GM23338 (cell line): ENCODE measurements around the gene C3orf49. TPM values are rescaled to one million over a fixed set of nuclear protein-coding genes. Genes with fewer than 3 reads are reported as not detected.

ENCODE experiments used
- ATAC-seq: fragments of 200-7000 bp; cut with Tn5 transposase; 3 replicates; pipeline ENCODE4 v1.9.1; 2020
- DNase-seq: peaks from one replicate; pipeline ENCODE4 v3.0.0-alpha.2; 2015; ENCODE audit warnings: low spot score
- H2AFZ ChIP-seq: fragments of 200-600 bp; sonication (generic); 2 replicates; pipeline ENCODE4 v1.8.0; 2016; ENCODE audit warnings: antibody characterized with exemption, mild to moderate bottlenecking, moderate library complexity
- H3F3A ChIP-seq: fragments of 200-600 bp; sonication (generic); replicated peaks from 2 replicates; pipeline ENCODE4 v1.8.0; 2017; ENCODE audit warnings: antibody characterized with exemption, mixed run types, low read depth
- H3K27ac ChIP-seq: fragments of 200-600 bp; sonication (generic); 2 replicates; pipeline ENCODE4 v1.6.1; 2016; ENCODE audit warnings: low read depth
- H3K27me3 ChIP-seq: fragments of 200-600 bp; sonication (generic); 2 replicates; pipeline ENCODE4 v1.8.0; 2016; ENCODE audit warnings: mild to moderate bottlenecking, mixed run types, moderate library complexity; ENCODE audit not compliant: insufficient read depth
- H3K36me3 ChIP-seq: fragments of 200-600 bp; sonication (generic); 2 replicates; pipeline ENCODE4 v1.8.0; 2016; ENCODE audit warnings: mild to moderate bottlenecking; ENCODE audit not compliant: insufficient read depth
- H3K4me1 ChIP-seq: fragments of 200-600 bp; sonication (generic); 2 replicates; pipeline ENCODE4 v1.8.0; 2016; ENCODE audit warnings: mild to moderate bottlenecking, moderate library complexity; ENCODE audit not compliant: insufficient read depth
- H3K4me2 ChIP-seq: fragments of 200-600 bp; sonication (generic); 2 replicates; pipeline ENCODE4 v1.7.1; 2017; ENCODE audit warnings: mixed run types
- H3K4me3 ChIP-seq: fragments of 200-600 bp; sonication (generic); 2 replicates; pipeline ENCODE4 v1.6.1; 2016; ENCODE audit warnings: mixed run types
- H3K79me2 ChIP-seq: fragments of 200-600 bp; sonication (generic); replicated peaks from 2 replicates; pipeline ENCODE4 v1.8.0; 2017; ENCODE audit warnings: mild to moderate bottlenecking; ENCODE audit not compliant: insufficient read depth
- H3K9me2 ChIP-seq: fragments of 200-600 bp; sonication (generic); 2 replicates; pipeline ENCODE4 v1.8.0; 2017; ENCODE audit not compliant: insufficient read depth
- H4K20me1 ChIP-seq: fragments of 200-600 bp; sonication (generic); replicated peaks from 2 replicates; pipeline ENCODE4 v1.8.0; 2017; ENCODE audit warnings: mild to moderate bottlenecking; ENCODE audit not compliant: insufficient read depth
- H3K27ac Mint-ChIP-seq: 2 replicates; pipeline ENCODE4 v1.8.0; 2020; ENCODE audit warnings: inconsistent platforms, mild to moderate bottlenecking, moderate library complexity, mixed read lengths
- H3K27me3 Mint-ChIP-seq: 3 replicates; pipeline ENCODE4 v1.8.0; 2022; ENCODE audit warnings: low read depth, mild to moderate bottlenecking, moderate library complexity, mixed read lengths, inconsistent platforms; ENCODE audit not compliant: insufficient read depth, poor library complexity
- H3K36me3 Mint-ChIP-seq: 3 replicates; pipeline ENCODE4 v1.8.0; 2021; ENCODE audit warnings: low read depth, mild to moderate bottlenecking, inconsistent platforms, moderate library complexity, mixed read lengths
- H3K4me1 Mint-ChIP-seq: 3 replicates; pipeline ENCODE4 v1.8.0; 2020; ENCODE audit warnings: mild to moderate bottlenecking, inconsistent platforms, mixed read lengths
- H3K4me3 Mint-ChIP-seq: 3 replicates; pipeline ENCODE4 v1.8.0; 2021; ENCODE audit warnings: moderate library complexity, mild to moderate bottlenecking, inconsistent platforms, mixed read lengths
- H3K9me3 Mint-ChIP-seq: 3 replicates; pipeline ENCODE4 v1.8.0; 2020; ENCODE audit warnings: moderate library complexity, mild to moderate bottlenecking, inconsistent platforms, mixed read lengths
- CREB1 ChIP-seq: fragments of 250-450 bp; sonication (Bioruptor Pico); IDR thresholded peaks from 2 replicates; pipeline ENCODE4 v1.5.0; 2020; ENCODE audit warnings: low read depth, mild to moderate bottlenecking, moderate library complexity
- CTCF ChIP-seq, 2 experiments: fragments of 200-600 bp in 1 of 2; sonication (generic) in 1 of 2; conservative IDR thresholded peaks; 2 replicates each; pipeline versions ENCODE4 v1.5.1 to v1.6.1; 2016 to 2017; ENCODE audit warnings: antibody characterized with exemption in 2 of 2, low read depth in 2 of 2, mild to moderate bottlenecking in 2 of 2, moderate library complexity in 1 of 2
- JUNB ChIP-seq: IDR thresholded peaks from one replicate; pipeline ENCODE4 v1.6.1; 2016; ENCODE audit warnings: antibody characterized with exemption; ENCODE audit not compliant: unreplicated experiment
- NANOG ChIP-seq: IDR thresholded peaks from 2 replicates; pipeline ENCODE4 v1.6.1; 2016; ENCODE audit warnings: antibody characterized with exemption, borderline replicate concordance
- POLR2AphosphoS5 ChIP-seq: IDR thresholded peaks from 2 replicates; pipeline ENCODE4 v1.6.1; 2016; ENCODE audit warnings: antibody characterized with exemption, low read depth
- STAT1 ChIP-seq: IDR thresholded peaks from one replicate; pipeline ENCODE4 v1.6.1; 2016; ENCODE audit warnings: antibody characterized with exemption; ENCODE audit not compliant: unreplicated experiment
- ZNF114 ChIP-seq: fragments of 250-450 bp; sonication (Bioruptor Pico); IDR thresholded peaks from 2 replicates; pipeline ENCODE4 v1.5.0; 2020; ENCODE audit warnings: mild to moderate bottlenecking, moderate library complexity
- ZNF331 ChIP-seq: fragments of 250-450 bp; sonication (Bioruptor Pico); IDR thresholded peaks from 2 replicates; pipeline ENCODE4 v1.5.0; 2020; ENCODE audit warnings: low read depth, mild to moderate bottlenecking, moderate library complexity
- ZNF462 ChIP-seq: fragments of 250-450 bp; sonication (Bioruptor Pico); IDR thresholded peaks from 2 replicates; pipeline ENCODE4 v1.5.0; 2020; ENCODE audit warnings: mild to moderate bottlenecking, moderate library complexity
- polyA plus RNA-seq: library from polyadenylated mRNA; unstranded; fragments of >200 nt; fragmentation: Nextera tagmentation; extraction: Ambion mirVana; gene quantifications from 2 replicates; pipeline ENCODE4 v1.2.1, GENCODE V29; 2016
- total RNA-seq: library from RNA; depleted of rRNA; stranded (reverse); fragments of >200 nt; shearing (Covaris generic); gene quantifications from 2 replicates; pipeline ENCODE4 v1.2.3, GENCODE V29; 2014

The C3orf49 gene
- total and polyA plus RNA-seq, 2 experiments from 2014 or later = 0.23 TPM; not detected in 1

- Mint-ChIP-seq H3K36me3 (peaks cover 7% of the 10 kb centered on the region), H3K9me3 (no peaks in the 10 kb centered on the region), H3K4me1 (peaks cover 37% of the 10 kb centered on the region), H3K27me3 (peaks cover 10% of the 10 kb centered on the region), H3K4me3 (peak overlapping the region; percentile 78), H3K27ac (peak overlapping the region; percentile 67; the same call in 1 of the 2 replicates)
- Histone ChIP-seq H3K4me3 (peak overlapping the region; percentile 79), H3F3A (no peaks in the 10 kb centered on the region; the same call in 1 of the 2 replicates), H2AFZ (peak overlapping the region; percentile 77), H3K79me2 (peaks cover 81% of the 10 kb centered on the region), H4K20me1 (no peaks in the 10 kb centered on the region), H3K9me2 (no peaks in the 10 kb centered on the region), H3K27me3 (no peaks in the 10 kb centered on the region), H3K27ac (no peak overlapping the region), H3K4me2 (peak overlapping the region; percentile 80), H3K36me3 (no peaks in the 10 kb centered on the region), H3K4me1 (peaks cover 40% of the 10 kb centered on the region)
- TF ChIP-seq ZNF331 (no peak), CTCF (conservative IDR thresholded peaks at IDR 0.05; ENCODE audit: low read depth in 2 of 2) (no peak), POLR2AphosphoS5 (no peak), CREB1 (no peak), JUNB (no peak), ZNF114 (CRISPR knock-in tag) (no peak), ZNF462 (CRISPR knock-in tag) (no peak), NANOG (no peak), STAT1 (no peak)
- DNase-seq (peak; percentile 53), ATAC-seq (peak; percentile 32)
Observed at GRCh38 chr3:63864008-63864964, 45.2 kb downstream of the C3orf49 start.
